Vagina (tissue), 2 donors: ENCODE results near the gene SOD2.

Experiments
- POLR2A ChIP-seq, 2 donors: fragments of 450-650 bp; IDR thresholded peaks; one replicate each; pipeline ENCODE4 v1.6.1; 2017; ENCODE audit warnings: antibody characterized with exemption in 2 of 2, mild to moderate bottlenecking in 2 of 2, moderate library complexity in 2 of 2
- POLR2AphosphoS5 ChIP-seq, 2 donors: sonication (generic); formaldehyde crosslinking; IDR thresholded peaks; one replicate each; pipeline ENCODE4 v1.9.0; 2017; ENCODE audit warnings: antibody characterized with exemption in 2 of 2, mild to moderate bottlenecking in 2 of 2, low read depth in 1 of 2; ENCODE audit not compliant: insufficient read depth in 1 of 2
- TF ChIP-seq, protein P1 (sequence below), 3 experiments: fragments of 450-650 bp in 2 of 3; fragments of 200-600 bp in 1 of 3; sonication (generic) in 1 of 3; IDR thresholded peaks; one replicate each; pipeline ENCODE4 v1.5.1; 2017 to 2019; ENCODE audit warnings: antibody characterized with exemption in 3 of 3, mild to moderate bottlenecking in 2 of 3, moderate library complexity in 2 of 3

- TF ChIP-seq, protein P1, sequence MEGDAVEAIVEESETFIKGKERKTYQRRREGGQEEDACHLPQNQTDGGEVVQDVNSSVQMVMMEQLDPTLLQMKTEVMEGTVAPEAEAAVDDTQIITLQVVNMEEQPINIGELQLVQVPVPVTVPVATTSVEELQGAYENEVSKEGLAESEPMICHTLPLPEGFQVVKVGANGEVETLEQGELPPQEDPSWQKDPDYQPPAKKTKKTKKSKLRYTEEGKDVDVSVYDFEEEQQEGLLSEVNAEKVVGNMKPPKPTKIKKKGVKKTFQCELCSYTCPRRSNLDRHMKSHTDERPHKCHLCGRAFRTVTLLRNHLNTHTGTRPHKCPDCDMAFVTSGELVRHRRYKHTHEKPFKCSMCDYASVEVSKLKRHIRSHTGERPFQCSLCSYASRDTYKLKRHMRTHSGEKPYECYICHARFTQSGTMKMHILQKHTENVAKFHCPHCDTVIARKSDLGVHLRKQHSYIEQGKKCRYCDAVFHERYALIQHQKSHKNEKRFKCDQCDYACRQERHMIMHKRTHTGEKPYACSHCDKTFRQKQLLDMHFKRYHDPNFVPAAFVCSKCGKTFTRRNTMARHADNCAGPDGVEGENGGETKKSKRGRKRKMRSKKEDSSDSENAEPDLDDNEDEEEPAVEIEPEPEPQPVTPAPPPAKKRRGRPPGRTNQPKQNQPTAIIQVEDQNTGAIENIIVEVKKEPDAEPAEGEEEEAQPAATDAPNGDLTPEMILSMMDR (IDR thresholded peaks at IDR 0.05), result no peak
- no peak for TF ChIP-seq POLR2A (IDR thresholded peaks at IDR 0.05)
- no peak for TF ChIP-seq POLR2AphosphoS5 (IDR thresholded peaks at IDR 0.05; ENCODE audit: insufficient read depth in 1 of 2, low read depth in 1 of 2)
These were observed 21.4 kb upstream of the SOD2 start for GRCh38 chr6:159714404-159714803.
